ENCODE measurements around the gene OR6K6.

OR6K6 gene

GRCh38 chr1:158803678-158804077 is 49.2 kb downstream of the OR6K6 start:
- no peak for DNase-seq

Measured in hematopoietic multipotent progenitor cell treated with erythropoietin and hydrocortisone succinate and interleukin-3 and kit ligand, for 6 days (in vitro differentiated cells).